Frontal cortex (tissue), 4 donors: Measurements from ENCODE around the gene KNOP1. TPM values are rescaled to one million over a fixed set of nuclear protein-coding genes. Genes with fewer than 3 reads are reported as not detected.

Source experiments
- DNase-seq, 2 donors: peaks; one replicate each; pipeline ENCODE4 v3.0.0; 2012; ENCODE audit warnings: low spot score in 2 of 2
- FAIRE-seq: peaks from 2 replicates; lab custom pipeline; 2012; peaks lifted over from hg19 to GRCh38; lab: Jason Lieb, UNC
- total RNA-seq: library from RNA; depleted of rRNA; stranded (reverse); fragments of >200 nt; gene quantifications from one replicate; pipeline ENCODE4 v1.2.3, GENCODE V29; 2014
- donor health status: control.
- donor health status: control.
- donor health status: control.

Gene KNOP1
- total RNA-seq, 1 donor from 2014 or later: 20.0 TPM

DNA sequence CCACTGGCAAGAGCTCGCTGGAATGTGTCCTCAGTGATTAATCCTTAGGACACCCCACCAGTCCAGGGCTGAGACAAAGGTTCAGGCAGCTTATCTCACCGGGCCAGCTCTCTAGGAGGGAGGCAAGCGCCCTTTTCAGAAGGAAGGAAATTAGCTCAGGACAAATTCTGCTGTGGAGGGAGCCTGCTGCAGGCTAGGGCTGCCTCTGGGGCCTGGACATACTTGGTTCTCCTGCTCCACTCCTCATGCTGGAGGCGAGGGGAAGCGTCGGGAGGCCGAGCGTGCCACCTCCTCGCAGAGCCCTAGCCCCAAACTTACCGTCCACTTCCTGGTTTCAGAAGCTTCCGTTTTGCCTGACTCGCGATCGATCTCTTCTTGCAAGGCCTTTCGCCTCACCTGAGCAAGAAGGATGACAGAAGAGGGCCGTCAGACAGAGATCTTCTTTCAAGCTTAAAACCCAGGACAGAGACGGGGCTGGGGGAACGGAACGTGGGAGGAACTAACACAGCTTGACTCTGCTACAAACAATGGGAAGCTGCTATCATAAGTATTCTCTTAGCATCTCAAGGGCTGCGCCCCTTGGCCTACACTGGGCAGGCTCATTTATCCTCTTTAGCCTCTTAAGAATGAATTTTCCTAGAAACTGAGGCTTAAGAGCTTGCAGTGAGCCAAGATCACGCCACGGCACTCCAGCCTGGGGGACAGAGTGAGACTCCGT lies 7.7 kb downstream of the KNOP1 start:
- DNase-seq (no peak), FAIRE-seq (no peak)

DNA sequence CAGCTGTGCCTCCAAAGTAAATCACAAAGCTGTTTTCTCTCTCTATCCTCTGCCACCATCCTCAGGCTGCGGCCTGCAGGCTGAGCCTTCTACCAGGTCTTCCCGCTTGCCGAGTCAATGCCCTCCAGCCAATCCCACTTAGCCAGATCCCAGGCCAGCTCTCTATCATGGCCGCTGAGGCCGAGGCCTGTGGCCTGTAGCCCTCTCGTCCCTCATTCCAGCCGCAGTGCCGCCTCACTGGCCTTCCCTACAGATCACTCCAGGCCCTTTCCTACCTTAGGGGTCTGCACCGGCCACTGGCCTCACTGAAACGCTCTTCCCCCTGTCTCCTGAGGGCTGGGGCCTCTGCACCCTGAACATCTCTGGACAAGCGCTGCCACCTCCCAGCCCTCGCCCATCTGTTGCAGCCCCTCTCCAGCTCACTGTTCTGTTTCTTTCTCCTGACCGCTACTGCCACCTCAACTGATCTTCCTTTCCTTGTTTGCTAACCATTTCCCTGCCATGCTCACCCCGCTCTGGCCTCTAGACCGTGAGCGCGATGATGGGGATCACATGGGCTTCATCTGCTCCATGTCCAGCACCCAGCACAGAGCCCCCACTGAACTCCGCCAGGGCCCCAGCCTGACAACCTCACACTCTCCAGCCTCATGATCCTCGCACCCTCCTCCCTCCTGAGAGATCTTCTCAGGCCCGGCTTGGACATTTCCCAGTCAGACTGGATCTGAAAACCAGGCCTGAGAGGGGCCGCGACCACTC lies 8.5 kb downstream of the KNOP1 start:
- FAIRE-seq: no peak
- DNase-seq: no peak

DNA sequence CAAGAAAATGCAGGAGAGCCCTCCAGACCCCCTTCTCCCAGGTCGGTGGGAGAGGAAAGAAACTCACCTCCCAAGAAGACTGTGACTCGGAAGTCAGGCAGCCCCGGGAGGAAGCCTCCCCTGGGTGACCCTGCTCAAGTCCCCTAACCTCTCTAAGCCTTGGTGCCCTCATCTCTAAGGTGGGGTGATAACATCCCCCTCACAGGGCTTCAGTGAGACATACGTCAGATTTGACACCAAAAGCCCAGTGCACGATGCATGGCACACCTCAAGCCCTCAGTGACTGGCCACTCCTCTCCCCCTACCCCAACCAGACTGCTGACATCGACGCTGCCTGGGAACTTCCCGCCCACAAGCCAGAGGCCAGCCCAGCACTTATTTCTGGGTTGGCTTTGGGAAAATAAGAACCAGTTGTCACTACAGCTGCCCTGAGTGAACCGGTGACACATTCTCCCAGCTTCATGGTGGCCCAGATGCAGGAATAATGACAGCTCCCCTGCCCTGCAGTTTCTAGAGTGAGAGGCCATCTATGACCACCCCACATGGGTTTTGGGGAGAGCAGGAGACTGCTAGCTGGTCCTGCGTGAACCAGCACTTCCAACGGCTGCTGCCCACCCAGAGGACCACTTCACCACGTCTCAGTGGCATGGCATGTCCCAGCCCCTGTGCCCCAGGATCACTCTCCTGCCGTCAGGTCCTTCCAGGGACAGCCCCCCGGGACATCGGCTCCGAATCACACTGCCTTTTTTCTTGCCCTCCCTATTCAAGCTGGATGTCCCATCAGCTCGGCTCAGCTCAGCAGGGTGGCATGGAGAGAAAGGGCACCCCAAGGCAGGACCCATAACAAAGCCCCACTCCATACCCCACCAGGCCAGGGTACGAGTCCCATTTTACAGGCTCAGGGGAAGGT lies 9.5 kb downstream of the KNOP1 start:
- FAIRE-seq (no peak), DNase-seq (no peak)

DNA sequence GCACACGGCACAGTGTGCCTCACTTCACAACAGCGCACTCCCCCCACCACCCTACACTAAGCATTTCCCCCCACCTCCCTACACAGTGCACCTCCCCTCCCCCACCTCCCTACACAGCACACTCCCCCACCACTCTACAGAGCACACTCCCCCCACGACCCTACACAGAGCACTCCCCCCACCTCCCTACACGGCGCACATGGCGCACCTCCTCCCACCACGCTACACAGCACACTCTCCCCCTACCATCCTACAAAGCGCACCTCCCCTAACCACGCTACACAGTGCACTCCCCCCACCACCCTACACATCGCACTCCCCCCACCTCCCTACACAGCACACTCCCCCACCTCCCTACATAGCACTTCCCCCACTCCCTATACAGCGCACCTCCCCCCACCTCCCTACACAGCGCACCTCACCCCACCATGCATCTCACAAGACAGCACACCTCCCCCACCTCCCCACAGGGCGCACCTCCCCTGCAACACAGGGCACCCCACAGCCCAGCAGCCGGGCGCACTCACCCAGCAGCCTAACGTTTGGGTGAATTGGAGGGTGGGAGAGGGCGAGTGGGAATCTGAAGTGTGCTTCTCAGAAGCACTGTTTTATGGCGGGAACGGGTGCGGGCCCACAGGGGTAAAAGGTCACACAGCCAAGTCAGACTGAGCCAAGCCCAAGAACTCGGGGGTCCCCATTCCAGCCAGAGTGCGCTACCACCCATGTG lies 10.3 kb downstream of the KNOP1 start:
- FAIRE-seq (no peak), DNase-seq (no peak)

DNA sequence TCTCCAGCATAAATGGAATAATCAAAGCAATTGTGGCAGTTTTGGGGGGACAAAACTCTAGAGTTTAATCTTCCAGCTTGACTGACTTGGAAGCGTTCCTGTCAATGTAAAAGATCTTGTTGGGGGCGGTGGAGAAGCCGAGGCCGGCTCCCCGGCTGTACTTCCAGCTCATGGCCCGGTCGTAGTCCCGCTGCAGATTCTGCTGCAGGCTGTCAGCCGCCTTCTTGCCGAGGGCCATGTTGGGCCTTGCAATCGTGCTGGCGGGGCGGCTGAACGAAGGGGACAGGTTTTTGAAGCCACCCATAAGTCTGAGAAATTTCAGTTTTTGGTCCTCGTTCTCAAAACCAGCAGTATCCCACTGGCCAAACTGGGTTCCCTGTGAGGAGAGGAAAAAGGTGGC lies 11.2 kb downstream of the KNOP1 start:
- DNase-seq (no peak), FAIRE-seq (no peak)

DNA sequence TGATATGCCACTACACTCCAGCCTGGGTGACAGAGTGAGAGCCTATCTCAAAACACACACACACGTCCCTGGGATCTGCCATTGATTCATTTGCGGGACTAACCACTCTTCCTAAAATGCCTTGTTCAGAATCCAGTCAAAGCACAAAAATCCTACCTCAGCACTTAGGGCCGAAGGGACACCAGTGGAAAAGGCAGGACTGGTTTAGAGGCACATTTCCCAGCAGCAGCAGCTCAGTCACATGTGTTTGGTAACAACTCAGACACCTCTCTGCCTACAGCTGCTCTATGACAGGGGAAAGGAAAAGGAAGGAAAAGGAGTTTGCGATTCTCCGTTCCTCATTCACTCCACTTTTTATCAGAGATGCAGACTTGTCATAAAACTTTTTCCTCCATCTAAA lies 12.2 kb downstream of the KNOP1 start:
- DNase-seq (no peak), FAIRE-seq (no peak)

DNA sequence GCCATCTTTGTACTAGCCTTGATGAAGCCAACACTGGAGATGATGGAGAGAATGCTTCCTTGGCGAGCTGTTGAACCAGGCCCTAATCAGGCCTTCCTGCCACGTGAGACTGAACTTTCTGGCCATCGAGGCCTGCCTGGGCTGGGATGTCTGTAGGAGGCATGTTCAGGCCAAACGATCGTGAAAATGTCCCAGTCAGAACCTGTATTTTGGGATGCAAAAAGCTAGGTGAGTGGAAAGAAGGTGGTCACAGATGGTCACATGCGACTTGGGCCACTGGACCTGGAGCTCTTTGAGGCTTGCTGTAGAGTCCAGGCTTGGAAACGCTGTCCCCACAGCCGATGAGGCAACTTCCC lies 12.9 kb downstream of the KNOP1 start:
- no peak for FAIRE-seq
- no peak for DNase-seq

DNA sequence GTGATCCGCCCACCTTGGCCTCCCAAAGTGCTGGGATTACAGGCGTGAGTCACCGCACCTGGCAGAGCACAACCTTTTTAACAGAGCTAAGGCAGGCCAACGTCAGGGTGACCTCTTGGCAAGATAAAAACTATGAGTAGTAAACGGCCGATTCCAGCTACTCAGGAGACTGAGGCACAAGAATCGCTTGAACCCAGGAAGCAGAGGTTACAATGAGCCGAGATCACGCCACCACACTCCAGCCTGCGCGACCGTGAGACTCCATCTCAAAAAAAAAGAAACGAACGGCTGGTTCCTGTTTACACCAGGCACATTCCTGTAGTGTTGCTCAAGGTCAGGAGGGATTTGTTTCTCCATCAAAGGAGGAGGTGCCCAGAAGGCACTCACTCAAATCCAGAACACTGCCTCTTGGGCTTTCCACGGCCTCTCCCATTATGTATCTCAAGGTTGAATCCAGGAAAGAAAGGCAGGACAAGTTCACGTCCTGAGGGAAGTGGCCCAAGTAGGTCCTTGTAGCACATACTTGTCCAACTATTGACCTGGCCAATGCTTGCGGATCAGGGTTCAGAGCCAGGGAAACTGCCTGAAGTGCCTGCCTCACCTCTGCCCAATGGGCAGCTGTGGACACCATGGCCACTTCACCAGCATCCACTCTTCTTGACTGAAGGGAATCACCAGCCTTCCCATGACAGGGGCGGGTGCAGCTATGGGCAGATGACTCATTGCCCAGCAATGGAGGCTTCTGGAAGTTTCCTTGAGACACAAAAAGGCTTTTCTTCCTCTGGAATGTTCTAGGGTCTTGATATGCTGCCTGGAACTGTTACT lies 13.5 kb downstream of the KNOP1 start:
- no peak for FAIRE-seq
- DNase-seq: no peak

DNA sequence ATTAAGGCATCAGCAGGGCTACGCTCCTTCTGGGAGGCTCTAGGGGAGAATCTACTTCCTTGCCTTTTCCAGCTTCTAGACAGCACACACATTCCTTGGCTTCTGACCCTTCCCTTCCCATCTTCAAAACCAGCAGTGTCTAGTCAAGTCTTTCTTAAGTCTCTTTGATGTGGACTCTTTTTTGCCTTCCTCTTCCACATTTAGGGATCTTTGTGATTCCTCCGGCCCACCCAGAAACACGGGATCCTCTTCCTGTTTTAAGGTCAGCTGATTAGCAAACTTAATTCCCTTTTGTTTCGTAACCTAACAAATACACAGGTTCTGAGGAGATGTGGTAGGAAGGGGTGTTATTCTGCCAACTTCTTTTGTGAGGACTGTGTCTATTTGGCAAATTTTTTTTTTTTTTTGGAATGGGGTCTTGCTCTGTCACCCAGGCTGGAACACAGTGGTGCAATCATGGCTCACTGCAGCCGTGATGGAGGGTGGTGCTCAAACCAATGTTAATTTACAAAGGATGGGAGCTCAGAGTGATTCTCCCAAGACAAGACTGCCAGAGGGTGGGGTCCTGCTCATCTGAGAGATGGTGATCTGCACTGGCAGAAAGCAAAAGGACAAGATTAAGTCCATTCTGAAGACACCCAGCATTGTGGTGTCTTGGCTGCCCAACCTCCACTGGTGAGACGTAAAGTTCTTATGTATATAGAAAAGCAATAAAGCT lies 14.7 kb downstream of the KNOP1 start:
- DNase-seq: no peak
- FAIRE-seq: no peak

DNA sequence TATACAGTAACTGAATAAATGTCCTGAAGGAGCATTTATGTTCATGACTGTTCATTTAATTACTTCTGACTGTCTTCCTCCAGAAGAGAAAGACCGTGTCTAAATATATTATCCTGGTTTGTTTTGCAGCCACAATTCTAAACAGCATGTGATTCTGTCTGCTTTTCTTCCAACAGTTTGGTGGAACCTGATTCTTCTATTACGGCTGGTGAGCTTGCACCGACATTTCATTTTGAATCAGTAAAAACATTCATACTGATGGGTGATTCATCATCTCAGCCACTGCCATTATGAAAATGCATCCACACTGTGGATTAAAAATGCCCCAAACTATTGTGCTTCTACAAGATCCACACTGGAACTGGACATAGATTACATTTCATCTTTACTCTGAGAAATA lies 16.9 kb downstream of the KNOP1 start:
- no peak for FAIRE-seq
- DNase-seq: no peak

DNA sequence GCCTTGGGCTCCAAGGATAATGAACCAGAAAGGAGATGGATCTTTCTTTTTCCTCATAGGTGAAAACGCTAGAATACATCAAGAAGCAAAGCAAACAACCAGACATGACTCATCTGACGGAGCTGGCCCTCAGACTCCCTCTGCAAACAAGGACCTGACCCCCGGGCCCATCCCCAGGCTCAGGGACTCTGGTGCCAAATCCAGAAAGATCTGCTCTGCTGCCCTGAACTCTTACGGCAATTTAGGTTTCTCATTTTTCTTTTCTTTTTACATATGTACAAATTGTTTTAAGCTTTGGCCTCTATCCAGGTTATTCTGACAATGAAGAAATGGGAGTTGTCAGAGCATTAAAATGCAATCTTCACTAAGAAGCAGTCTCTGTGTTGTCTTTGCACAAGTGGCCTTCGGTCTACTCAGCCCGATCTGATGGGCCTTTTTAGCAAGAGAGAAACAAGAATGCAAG lies 17.7 kb downstream of the KNOP1 start:
- DNase-seq (no peak), FAIRE-seq (no peak)

DNA sequence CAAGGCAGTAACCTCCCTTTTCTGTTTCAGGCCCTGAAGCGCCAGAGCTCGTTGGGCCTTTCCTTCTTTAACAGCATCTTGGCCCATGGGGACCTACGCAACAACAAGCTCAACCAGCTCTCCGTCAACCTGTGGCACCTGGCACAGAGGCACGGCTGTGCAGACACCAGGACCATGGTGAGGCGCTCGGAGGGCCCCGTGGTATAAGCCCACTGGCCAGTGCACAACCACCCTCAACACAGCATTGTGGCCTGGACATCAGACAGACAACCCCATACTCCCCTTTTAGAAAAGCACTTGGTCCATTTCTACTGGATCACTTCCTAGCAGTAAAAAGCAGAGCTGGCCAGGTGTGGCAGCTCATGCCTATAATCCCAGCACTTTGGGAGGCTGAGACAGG lies 18.6 kb downstream of the KNOP1 start:
- no peak for DNase-seq
- no peak for FAIRE-seq

DNA sequence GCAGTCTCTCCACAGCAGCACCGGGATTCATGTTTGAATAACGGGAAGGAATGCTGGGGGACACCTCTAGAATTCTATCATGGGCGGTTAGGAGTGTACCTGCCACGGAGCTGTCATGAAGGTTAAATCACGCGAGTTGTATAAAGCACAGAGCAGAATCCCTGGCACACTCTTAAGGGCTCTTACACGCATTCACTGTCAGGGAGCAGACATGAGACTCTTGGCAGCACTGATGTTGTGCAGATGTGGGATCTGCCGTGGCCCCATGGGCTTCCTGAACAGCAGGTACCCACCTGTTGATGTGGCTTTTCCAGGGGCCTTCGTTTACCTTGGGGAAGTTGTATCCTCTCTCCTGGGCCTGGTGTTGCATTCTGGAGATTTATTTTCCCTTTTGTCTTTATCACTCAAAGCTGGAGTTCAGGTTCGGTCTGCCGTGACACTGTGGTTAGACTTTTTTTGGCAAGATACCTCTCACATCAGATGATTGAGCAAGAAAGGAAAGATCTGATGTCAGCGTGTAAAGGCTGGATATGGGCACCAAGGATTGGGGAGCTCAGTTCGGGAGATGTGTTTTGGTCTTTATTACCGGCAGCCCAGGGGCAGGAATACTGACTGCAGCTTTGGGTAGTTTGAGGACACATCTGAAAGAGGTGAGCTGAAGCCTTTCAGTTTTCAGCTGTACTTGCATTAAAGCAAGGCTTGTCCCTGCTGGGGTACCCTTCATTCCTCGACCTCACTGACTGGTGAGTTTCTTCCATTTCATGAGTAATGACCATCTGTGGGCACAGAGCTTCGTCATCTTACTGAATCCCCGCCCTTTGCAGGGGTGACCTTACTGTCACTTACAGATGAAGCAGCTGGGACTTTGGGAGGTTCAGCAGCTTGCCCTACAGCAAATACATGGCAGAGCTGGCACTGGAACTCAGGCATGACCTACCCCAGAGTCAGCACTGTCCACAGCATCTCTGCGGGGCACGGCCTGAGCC lies 19.3 kb downstream of the KNOP1 start:
- no peak for DNase-seq
- no peak for FAIRE-seq

DNA sequence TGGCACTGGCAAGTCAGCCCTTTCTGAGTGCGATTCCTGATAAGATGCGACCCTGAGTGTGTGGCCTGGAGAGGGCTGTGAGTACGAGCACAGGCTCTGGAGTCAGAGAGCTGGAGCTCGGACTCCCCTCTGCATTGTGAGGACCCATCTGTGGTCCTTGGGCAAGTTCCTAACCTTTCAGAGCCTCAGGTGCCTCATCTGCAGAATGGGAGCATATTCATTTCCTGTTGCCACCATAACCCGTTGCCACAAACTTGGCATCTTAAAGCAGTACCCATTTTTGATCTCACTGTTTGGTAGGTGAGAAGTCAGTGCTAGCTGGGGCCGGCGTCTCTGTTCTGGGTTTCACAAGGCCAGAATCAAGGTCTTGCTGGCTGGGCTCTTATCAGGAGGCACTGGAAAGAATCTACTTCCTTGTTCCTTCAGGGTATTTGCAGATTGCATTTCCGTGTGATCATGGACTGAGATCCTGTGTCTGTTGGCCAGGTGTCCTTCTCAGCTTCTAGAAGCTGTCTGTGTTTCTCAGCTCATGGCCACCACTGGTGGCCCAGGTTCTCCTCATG lies 20.2 kb downstream of the KNOP1 start:
- FAIRE-seq (no peak), DNase-seq (no peak)

DNA sequence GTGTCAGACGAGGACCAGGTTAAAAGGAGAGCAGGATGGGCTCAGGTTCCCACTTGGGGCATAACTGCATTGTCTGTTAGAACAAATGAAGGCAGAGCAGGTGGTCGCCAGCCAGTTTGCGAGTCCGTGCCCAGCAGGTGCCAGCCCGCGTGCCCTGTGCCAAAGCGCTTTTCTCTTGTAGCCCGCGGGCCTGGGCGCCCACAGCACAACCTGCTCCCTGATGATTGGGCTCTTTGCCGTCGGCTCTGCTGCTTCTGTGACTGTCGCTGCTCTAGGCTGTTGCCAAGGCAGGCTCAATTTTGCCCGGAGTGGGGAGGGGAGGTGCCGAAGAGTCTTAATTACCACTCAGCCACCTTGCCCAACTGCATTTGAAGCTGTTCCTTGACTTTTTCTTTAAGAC lies 21.1 kb downstream of the KNOP1 start:
- FAIRE-seq: no peak
- no peak for DNase-seq

DNA sequence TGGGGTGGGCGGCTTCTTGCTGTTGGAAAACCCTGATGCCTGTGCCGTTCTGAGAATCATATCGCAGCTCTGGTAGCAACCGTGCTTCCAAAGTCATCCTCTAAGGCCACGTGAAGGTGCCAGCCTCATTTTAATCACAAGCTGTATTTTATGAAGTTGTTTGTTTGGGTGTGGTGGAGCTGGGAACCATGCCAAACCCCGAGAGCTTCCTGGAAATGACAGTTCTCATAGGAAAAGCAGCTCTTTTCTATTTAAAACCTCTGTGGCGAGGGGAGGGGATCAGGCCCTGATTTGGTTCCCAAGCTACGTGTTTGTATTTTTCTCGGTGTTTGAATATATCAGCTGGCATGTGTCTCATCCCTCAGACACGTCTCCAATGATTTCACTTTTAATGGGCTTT lies 21.7 kb downstream of the KNOP1 start:
- no peak for DNase-seq
- FAIRE-seq: no peak

DNA sequence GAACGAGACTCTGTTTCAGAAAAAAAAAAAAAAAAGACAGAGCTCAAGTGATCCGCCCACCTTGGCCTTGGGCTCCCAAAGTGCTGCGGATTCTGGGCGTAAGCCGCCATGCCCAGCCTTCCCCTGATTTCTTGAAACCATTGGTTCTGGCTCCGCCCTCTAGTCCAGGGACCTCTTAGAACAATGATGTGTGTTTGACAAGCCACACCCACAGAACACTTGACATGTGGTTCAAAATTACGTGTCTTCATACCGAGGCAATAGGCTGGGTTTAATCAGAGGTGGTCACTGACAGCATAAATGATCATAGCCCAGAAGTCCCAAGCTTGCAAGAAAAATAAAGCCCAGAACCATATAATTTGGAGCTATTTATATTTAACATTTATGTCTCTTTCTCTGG lies 23.0 kb downstream of the KNOP1 start:
- FAIRE-seq (no peak), DNase-seq (no peak)
